Measurements from ENCODE around the gene COLEC11. TPM values are rescaled to one million over a fixed set of nuclear protein-coding genes. Genes with fewer than 3 reads are reported as not detected.

Gene COLEC11
- total and polyA plus RNA-seq, 8 donors: 0.84 to 7.1 (median 4.3) TPM

DNA sequence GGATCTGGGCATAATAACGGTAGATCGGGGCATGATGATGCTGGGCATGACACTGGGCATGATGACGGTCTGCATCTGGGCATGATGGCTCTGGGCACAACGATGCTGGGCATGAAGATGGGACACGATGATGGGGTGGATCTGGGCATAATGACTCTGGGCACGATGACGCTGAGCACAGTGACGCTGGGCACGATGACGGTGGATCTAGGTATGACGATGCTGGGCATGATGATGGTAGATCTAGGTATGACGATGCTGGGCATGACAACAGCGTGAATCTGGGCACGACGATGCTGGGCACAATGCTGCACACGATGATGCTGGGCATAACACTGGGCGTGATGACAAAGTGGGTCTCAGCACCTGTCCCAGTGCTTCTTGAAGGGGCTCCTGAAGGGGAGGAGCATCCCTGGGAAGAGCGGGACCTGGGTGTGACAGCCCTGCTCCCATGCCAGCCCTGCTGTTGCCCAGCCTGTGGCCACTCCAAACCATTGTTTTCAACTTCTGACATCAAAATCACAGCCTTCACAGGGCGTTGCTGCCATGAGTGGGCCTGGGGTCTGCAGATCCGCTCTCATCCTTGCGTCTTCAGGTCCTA lies 32.7 kb downstream of the COLEC11 start:
- Histone ChIP-seq H3K27me3 (no peaks in the 10 kb centered on the region), H3K9me3 (no peaks in the 10 kb centered on the region), H3K4me3 (no peak overlapping the region), H3K4me1 (no peaks in the 10 kb centered on the region), H3K36me3 (no peaks in the 10 kb centered on the region), H3K27ac (no peak overlapping the region)
- intact Hi-C loops (cut with DNase I): no loop called here
- TF ChIP-seq, protein P1, sequence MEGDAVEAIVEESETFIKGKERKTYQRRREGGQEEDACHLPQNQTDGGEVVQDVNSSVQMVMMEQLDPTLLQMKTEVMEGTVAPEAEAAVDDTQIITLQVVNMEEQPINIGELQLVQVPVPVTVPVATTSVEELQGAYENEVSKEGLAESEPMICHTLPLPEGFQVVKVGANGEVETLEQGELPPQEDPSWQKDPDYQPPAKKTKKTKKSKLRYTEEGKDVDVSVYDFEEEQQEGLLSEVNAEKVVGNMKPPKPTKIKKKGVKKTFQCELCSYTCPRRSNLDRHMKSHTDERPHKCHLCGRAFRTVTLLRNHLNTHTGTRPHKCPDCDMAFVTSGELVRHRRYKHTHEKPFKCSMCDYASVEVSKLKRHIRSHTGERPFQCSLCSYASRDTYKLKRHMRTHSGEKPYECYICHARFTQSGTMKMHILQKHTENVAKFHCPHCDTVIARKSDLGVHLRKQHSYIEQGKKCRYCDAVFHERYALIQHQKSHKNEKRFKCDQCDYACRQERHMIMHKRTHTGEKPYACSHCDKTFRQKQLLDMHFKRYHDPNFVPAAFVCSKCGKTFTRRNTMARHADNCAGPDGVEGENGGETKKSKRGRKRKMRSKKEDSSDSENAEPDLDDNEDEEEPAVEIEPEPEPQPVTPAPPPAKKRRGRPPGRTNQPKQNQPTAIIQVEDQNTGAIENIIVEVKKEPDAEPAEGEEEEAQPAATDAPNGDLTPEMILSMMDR (IDR thresholded peaks at IDR 0.05): no peak
- ATAC-seq: no peak
- peak in 1 of 4 donors; percentile 38 for DNase-seq

DNA sequence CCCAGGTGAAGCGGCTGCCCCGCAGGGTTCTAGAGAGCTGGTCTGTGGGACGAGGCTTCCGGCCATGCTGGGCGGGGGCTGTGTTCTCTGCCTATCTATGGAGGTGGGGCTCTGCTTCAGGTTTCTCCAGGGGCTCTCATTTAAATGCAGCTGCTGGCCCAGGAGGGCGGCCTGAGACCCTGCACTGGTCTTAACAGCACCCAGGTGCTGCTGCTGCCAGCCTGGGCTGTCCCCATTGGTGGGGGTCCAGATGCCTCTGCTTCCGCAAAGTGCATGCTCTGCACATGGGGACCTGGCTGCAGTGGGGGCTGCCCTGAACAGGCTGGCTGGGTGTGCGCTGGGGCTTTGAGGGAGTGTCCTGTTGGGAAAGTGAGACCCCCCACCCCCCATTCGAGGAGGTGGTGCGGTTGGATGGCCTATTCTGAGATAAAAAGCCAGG lies 33.3 kb downstream of the COLEC11 start:
- Histone ChIP-seq H3K4me3 (no peak overlapping the region), H3K9me3 (no peaks in the 10 kb centered on the region), H3K36me3 (no peaks in the 10 kb centered on the region), H3K27me3 (no peaks in the 10 kb centered on the region), H3K4me1 (no peaks in the 10 kb centered on the region), H3K27ac (no peak overlapping the region)
- ATAC-seq (no peak), DNase-seq (peak in 1 of 4 donors; percentile 70)
- TF ChIP-seq, protein P1 (IDR thresholded peaks at IDR 0.05): no peak
- intact Hi-C loops (cut with DNase I): no loop called here

DNA sequence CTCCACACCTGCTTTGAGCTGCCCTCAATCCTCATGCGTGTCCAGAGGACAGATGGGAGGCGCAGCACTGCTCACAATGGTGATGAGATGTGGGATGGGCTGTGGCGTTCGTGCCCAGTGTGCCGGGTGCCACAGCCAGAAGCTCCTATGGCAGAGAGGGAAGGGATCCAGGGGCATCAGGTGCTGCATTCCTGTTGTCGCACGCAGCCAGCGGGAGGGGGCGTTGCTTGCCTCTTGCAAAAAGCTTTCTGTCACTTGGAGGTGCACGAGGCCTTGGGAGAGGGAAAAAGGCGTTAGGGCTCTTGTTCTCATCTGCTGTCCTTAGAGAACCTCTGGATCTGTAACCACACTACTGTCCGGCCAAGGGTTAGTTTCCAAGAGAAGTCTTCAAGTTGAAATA lies 33.9 kb downstream of the COLEC11 start:
- Histone ChIP-seq H3K9me3 (no peaks in the 10 kb centered on the region), H3K4me1 (no peaks in the 10 kb centered on the region), H3K36me3 (no peaks in the 10 kb centered on the region), H3K4me3 (no peak overlapping the region), H3K27me3 (no peaks in the 10 kb centered on the region), H3K27ac (no peak overlapping the region)
- intact Hi-C loops (cut with DNase I): no loop called here
- peak in 1 of 4 donors; percentile 67 for DNase-seq
- ATAC-seq: no peak
- TF ChIP-seq, protein P1 (IDR thresholded peaks at IDR 0.05): no peak

DNA sequence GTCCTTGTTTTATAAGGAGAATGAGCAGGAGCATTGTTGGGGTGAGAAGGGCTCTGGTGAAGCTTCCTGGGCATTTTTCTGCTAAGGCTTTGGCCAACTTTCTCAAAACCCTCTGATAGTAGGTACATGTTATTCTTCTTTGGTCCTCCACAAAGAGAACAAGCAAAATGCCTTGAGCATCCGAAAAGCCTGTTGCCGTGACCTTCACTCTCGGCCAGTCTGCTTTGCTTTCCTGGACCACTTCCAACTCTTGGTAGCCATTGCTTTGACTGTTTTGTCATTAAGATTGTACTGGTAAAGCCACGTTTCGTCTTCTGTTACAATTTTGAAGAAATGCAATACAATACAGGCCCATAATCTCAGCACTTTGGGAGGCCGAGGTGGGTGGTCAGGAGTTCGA lies 35.7 kb downstream of the COLEC11 start:
- Histone ChIP-seq H3K27ac (no peak overlapping the region), H3K4me1 (no peaks in the 10 kb centered on the region), H3K9me3 (no peaks in the 10 kb centered on the region), H3K4me3 (no peak overlapping the region), H3K36me3 (no peaks in the 10 kb centered on the region), H3K27me3 (no peaks in the 10 kb centered on the region)
- intact Hi-C loops (cut with DNase I): no loop called here
- no peak for ATAC-seq
- TF ChIP-seq, protein P1 (IDR thresholded peaks at IDR 0.05): no peak
- DNase-seq: no peak

DNA sequence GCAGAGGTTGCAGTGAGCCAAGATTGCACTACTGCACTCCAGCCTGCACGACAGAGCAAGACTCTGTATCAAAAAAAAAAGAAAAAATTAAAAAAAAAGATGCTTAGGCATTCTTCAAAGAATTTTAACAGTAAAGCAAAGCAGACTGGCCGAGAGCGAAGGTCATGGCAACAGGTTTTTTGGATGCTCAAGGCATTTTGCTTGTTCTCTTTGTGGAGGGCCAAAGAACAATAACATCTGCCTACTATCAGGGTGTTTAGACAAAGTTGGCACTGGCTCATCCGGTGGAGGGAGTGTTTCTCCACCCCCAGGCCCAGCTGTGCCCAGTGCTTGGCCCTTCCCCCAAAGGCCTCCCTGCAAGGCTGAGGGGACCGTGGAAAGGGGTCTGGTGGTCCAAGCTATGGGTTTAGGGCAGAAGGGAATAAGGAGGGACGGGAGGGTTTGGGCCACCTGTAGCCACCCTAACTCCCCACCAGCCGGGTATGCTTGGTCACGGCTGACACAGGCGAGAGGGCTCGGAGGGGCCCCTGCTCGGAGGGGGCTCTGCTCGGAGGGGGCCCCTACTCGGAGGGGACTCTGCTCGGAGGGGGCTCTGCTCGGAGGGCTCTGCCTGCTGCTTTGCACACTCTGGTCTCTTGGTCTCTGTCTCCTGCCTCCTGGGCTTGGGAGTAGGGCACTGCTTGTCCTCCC lies 36.4 kb downstream of the COLEC11 start:
- Histone ChIP-seq H3K36me3 (no peaks in the 10 kb centered on the region), H3K9me3 (no peaks in the 10 kb centered on the region), H3K4me1 (no peaks in the 10 kb centered on the region), H3K4me3 (no peak overlapping the region), H3K27ac (no peak overlapping the region), H3K27me3 (no peaks in the 10 kb centered on the region)
- intact Hi-C loops (cut with DNase I): no loop called here
- DNase-seq (peak in 2 of 4 donors; percentile 16 to 64), ATAC-seq (no peak)
- TF ChIP-seq, protein P1 (IDR thresholded peaks at IDR 0.05): no peak

All from left lung (tissue), 10 donors.